ENCODE measurements around the gene ARHGAP20. TPM values are rescaled to one million over a fixed set of nuclear protein-coding genes. Genes with fewer than 3 reads are reported as not detected.

ARHGAP20 gene
- total RNA-seq, 4 donors from 2014 or later = 5.1 to 9.4 (median 6.9) TPM

GRCh38 chr11:110601936-110602335 lies 110.3 kb downstream of the ARHGAP20 start:
- H3K9me3 ChIP-seq = no peaks in the 10 kb centered on the region
- no peak for DNase-seq (ENCODE audit: extremely low spot score)
- 88% methylated on average over 4 of the region's 4 CpGs for WGBS
- intact Hi-C loops (cut with DNase I) = no loop called here
- TF ChIP-seq, protein P1, sequence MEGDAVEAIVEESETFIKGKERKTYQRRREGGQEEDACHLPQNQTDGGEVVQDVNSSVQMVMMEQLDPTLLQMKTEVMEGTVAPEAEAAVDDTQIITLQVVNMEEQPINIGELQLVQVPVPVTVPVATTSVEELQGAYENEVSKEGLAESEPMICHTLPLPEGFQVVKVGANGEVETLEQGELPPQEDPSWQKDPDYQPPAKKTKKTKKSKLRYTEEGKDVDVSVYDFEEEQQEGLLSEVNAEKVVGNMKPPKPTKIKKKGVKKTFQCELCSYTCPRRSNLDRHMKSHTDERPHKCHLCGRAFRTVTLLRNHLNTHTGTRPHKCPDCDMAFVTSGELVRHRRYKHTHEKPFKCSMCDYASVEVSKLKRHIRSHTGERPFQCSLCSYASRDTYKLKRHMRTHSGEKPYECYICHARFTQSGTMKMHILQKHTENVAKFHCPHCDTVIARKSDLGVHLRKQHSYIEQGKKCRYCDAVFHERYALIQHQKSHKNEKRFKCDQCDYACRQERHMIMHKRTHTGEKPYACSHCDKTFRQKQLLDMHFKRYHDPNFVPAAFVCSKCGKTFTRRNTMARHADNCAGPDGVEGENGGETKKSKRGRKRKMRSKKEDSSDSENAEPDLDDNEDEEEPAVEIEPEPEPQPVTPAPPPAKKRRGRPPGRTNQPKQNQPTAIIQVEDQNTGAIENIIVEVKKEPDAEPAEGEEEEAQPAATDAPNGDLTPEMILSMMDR (IDR thresholded peaks at IDR 0.05) = no peak
- TF ChIP-seq EP300 (IDR thresholded peaks at IDR 0.05) (no peak), POLR2A (IDR thresholded peaks at IDR 0.05; ENCODE audit: low read depth) (no peak), POLR2AphosphoS5 (IDR thresholded peaks at IDR 0.05) (no peak)
- peaks cover 0 to 22% (median 7%) of the 10 kb centered on the region in 4 donors for H3K4me1 ChIP-seq
- no peaks in the 10 kb centered on the region for H3K27me3 ChIP-seq
- H3K4me3 ChIP-seq = no peak overlapping the region
- H3K36me3 ChIP-seq = peaks cover 0 to 39% (median 0%) of the 10 kb centered on the region in 4 donors
- no peak overlapping the region for H3K27ac ChIP-seq (replicated peaks in 1 of 4)

- Histone ChIP-seq H3K9me3 (no peaks in the 10 kb centered on the region), H3K27ac (replicated peaks in 1 of 4) (no peak overlapping the region), H3K4me1 (peaks cover 0 to 17% (median 7%) of the 10 kb centered on the region in 4 donors), H3K36me3 (peaks cover 0 to 30% (median 0%) of the 10 kb centered on the region in 4 donors), H3K27me3 (no peaks in the 10 kb centered on the region), H3K4me3 (no peak overlapping the region)
- intact Hi-C loops (cut with DNase I) = no loop called here
- WGBS = 86% methylated on average over 3 of the region's 4 CpGs
- DNase-seq (ENCODE audit: extremely low spot score) = no peak
- no peak for TF ChIP-seq EP300 (IDR thresholded peaks at IDR 0.05)
- TF ChIP-seq, protein P1 (IDR thresholded peaks at IDR 0.05) = no peak
- no peak for TF ChIP-seq POLR2AphosphoS5 (IDR thresholded peaks at IDR 0.05)
- no peak for TF ChIP-seq POLR2A (IDR thresholded peaks at IDR 0.05; ENCODE audit: low read depth)
Measured at GRCh38 chr11:110600322-110600721, 111.9 kb downstream of the ARHGAP20 start.

DNA sequence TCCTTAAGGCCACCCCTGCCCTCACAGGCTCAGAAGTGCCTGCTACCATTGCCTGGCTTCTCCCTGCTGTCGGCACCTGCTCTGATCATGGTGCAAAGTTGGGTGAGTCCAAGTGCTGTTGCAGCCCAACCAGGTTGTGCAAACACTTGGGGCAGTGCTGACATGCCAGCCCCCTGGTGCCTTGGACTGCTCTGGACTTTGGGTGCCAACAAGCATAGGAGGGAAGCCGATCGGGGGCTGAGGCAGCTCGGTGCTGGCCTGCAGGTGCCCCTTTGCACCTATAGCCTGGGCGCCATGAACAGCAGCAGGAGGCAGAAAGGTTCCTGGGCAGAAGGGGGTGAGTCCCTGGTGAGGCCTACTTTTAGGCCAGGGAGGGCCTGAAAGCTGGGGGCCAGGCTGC lies 113.0 kb downstream of the ARHGAP20 start:
- Histone ChIP-seq H3K27ac (replicated peaks in 1 of 4) (no peak overlapping the region), H3K36me3 (peaks cover 0 to 30% (median 0%) of the 10 kb centered on the region in 4 donors), H3K27me3 (no peaks in the 10 kb centered on the region), H3K4me3 (no peak overlapping the region), H3K9me3 (no peaks in the 10 kb centered on the region), H3K4me1 (peaks cover 0 to 17% (median 7%) of the 10 kb centered on the region in 4 donors)
- no peak for DNase-seq (ENCODE audit: extremely low spot score)
- TF ChIP-seq POLR2AphosphoS5 (IDR thresholded peaks at IDR 0.05) = no peak
- TF ChIP-seq EP300 (IDR thresholded peaks at IDR 0.05) = no peak
- TF ChIP-seq, protein P1 (IDR thresholded peaks at IDR 0.05) = no peak
- no peak for TF ChIP-seq POLR2A (IDR thresholded peaks at IDR 0.05; ENCODE audit: low read depth)
- intact Hi-C loops (cut with DNase I) = no loop called here
- WGBS = 100% methylated on average over 4 of the region's 5 CpGs

GRCh38 chr11:110598725-110599124 lies 113.5 kb downstream of the ARHGAP20 start:
- TF ChIP-seq POLR2AphosphoS5 (IDR thresholded peaks at IDR 0.05) (no peak), POLR2A (IDR thresholded peaks at IDR 0.05; ENCODE audit: low read depth) (no peak), EP300 (IDR thresholded peaks at IDR 0.05) (no peak)
- TF ChIP-seq, protein P1 (IDR thresholded peaks at IDR 0.05) = no peak
- DNase-seq (ENCODE audit: extremely low spot score) = no peak
- no peaks in the 10 kb centered on the region for H3K9me3 ChIP-seq
- H3K4me3 ChIP-seq = no peak overlapping the region
- intact Hi-C loops (cut with DNase I) = no loop called here
- peaks cover 0 to 30% (median 0%) of the 10 kb centered on the region in 4 donors for H3K36me3 ChIP-seq
- no peak overlapping the region for H3K27ac ChIP-seq (replicated peaks in 1 of 4)
- 100% methylated on average over 1 of the region's 1 CpG for whole genome bisulfite sequencing
- H3K27me3 ChIP-seq = no peaks in the 10 kb centered on the region
- peaks cover 0 to 17% (median 7%) of the 10 kb centered on the region in 4 donors for H3K4me1 ChIP-seq

DNA sequence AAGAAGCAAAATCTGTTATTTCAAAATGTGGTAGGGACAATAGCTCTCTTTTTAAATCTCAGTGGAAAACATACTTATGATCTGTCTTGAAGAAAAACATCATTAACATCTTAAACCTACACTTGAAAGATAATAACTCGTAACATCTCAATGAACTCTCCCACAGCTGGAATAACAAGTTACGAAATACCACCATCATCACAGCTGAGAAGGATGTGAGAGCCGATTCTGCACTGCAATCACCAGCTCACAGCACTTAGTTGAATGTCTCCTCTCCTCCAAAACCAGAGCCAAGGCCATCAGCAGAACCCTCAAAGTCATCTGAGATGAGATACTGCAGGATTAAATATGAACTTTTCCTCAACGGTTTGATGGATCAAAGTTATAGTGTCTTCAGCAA lies 124.3 kb downstream of the ARHGAP20 start:
- TF ChIP-seq EP300 (IDR thresholded peaks at IDR 0.05) = no peak
- no peak for TF ChIP-seq POLR2A (IDR thresholded peaks at IDR 0.05; ENCODE audit: low read depth)
- TF ChIP-seq POLR2AphosphoS5 (IDR thresholded peaks at IDR 0.05) = no peak
- TF ChIP-seq, protein P1 (IDR thresholded peaks at IDR 0.05) = no peak
- 76% methylated on average over 4 of the region's 4 CpGs for WGBS
- H3K27ac ChIP-seq (replicated peaks in 1 of 4) = no peak overlapping the region
- H3K9me3 ChIP-seq = no peaks in the 10 kb centered on the region
- intact Hi-C loops (cut with DNase I) = no loop called here
- no peak overlapping the region for H3K4me3 ChIP-seq
- no peaks in the 10 kb centered on the region for H3K4me1 ChIP-seq
- peaks cover 0 to 42% (median 9%) of the 10 kb centered on the region in 4 donors for H3K36me3 ChIP-seq
- H3K27me3 ChIP-seq = no peaks in the 10 kb centered on the region
- no peak for DNase-seq (ENCODE audit: extremely low spot score)

Measured in esophagus muscularis mucosa (tissue), 4 donors.